ENCODE data around the gene GRB10.
"Not testable (repeated sequence)": the region's sequence is repeated elsewhere in the genome, so short reads cannot be mapped to it uniquely, and the experiment has no call there.

GRB10 gene

GRCh38 chr7:50564640-50565558 is 217.8 kb downstream of the GRB10 start, which contains the start of gene DDC:
DDC (minus strand) TSS chr7:50565405; CDS start chr7:50544085, 21,320 bp downstream.
- DNase-seq, result no peak

GRCh38 chr7:50564171-50564570 is 218.5 kb downstream of the GRB10 start:
- no peak for DNase-seq

- no peak for DNase-seq
These were observed 220.6 kb downstream of the GRB10 start for GRCh38 chr7:50562136-50562535.

DNA sequence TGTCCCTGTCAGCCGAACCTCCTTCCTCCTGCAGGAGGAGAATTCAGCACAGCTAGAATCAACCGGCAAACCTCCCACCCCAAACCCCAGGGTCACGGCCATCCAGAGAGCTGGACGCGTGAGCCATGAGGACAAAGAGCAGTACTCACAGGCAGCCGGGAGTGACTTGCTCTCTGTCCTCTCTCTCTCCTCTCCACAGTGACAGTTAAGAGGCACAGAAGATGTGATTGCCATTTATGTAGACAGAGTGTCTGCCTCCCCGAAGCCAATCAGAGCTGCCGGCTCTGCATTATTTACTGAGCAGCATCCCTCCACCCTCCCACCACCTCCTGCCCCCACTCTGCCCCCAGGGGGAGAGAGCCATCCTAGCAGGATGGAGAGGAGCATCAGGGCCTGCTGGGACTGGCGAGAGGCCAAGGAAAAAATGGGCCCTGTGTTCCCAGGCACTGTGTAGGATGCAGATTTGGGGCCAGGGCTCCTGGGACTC is 221.8 kb downstream of the GRB10 start:
- no peak for DNase-seq

GRCh38 chr7:50559881-50560280 is 222.8 kb downstream of the GRB10 start:
- no peak for DNase-seq

DNA sequence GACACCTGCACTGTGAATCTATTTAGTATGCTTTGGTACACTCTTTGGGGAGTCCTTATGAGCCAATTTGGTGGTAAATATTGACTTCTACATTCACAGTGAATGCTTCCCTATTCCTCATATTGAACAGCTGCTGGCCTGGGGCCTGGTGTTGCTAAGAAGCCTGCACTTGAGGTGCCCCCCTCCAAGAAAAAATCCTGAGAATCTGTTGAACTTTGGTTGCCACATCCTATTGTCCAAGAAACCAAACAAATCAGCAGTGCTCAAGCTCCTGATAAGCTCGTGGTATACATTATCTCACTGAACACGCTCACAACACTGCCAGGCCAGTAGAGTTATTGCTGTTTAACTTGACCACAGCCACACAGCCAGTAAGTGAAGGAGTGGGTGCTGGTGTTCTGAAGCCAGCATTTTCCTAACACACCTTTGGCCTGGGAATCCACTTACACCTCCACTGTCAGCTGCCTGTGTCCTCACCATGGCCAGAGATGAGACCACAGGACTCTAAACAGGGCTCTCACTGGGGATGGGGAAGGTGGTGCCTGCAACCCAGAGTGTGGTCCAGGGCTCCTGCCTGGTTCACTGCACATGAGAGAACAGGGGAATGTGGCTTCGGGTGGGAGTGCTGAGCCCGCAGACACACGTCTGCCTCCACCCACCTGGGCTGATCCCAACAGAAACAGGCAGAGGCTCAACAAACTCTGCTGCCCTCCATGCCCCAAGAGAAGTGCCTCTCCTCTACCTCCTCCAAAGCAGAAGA is 224.2 kb downstream of the GRB10 start:
- DNase-seq, result no peak

DNA sequence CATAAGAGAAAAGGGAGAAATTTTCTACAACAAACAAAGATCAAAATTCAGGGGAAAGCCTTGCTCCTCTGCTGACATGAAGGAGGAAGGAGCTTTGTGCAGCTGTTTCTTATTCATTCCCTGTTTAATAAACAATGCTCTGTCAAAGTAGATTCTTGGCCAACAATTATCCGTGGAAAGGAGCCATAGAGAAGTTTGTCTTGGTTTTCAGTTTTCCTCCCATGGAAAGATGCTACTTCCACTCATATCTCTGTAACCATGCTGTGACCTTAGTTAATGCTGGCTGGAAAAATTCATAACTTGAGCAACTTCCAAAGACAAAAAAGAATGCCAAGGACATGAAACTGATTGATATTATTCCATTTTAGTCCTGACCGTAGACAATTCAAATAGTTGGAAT is 225.6 kb downstream of the GRB10 start:
- no peak for DNase-seq

- no peak for DNase-seq
These were observed 226.3 kb downstream of the GRB10 start for GRCh38 chr7:50556247-50556991.

- no peak for DNase-seq
These were observed 227.0 kb downstream of the GRB10 start for GRCh38 chr7:50555594-50556140.

DNA sequence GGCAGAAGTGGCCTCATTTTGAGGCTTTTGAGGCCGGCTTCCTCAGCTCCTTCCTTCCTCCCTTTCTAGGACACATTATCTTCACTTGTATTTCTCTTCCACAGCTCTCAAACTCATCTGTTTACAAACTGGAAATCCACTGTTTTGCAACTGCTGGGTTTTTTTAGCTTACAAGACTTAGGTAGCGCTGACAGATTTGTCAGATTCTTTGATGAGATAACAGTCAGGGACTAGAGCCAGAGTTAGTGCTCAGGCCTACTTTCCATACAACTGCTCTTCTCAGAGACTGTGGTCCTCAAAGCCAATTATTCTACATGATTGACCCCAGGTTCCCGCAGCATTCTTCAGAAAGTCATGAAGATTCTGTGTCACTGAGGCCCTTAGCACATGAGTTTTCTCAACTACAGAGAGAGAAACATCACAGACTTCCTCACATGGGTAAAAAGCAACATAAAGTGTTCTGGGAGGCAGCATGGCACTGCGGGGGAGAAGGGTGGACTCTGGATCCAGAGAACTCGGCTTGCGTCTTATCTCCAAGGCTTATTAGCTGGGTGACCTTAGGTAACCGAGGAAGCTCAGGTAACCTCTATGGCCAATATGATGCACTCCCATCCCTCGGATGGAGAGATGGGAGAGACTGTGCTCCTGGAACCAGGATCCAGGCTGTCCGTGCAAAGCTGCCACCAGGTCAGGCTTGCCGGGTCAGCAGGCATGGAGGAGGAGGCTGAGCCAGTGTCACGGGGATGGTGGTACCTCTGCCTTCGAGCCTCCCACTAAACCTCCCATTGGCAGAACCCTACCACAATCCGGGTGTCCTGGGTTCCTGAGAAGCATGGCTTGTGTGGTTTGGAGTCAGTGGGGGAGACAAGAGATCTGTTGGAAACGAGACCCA is 228.0 kb downstream of the GRB10 start:
- DNase-seq, result no peak

DNA sequence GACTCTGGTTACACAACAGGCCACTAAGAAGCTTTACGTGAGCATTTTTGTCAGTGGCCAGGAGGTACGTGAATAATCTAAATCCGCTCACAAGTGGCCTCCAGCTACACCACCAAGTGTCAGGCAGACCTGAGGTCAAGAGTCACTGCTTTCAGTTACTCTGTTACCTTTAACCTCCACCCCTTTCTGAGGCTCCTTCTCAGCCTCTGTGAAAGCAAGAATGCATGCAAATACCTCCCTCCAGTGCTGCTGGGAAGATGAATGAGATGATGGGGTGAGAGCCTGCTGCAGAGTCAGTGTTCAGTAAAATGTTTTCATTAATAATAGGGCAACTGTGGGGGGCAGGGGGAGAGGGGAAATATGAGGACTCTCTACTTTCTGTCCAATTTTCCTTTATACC is 228.7 kb downstream of the GRB10 start:
- DNase-seq, result no peak

DNA sequence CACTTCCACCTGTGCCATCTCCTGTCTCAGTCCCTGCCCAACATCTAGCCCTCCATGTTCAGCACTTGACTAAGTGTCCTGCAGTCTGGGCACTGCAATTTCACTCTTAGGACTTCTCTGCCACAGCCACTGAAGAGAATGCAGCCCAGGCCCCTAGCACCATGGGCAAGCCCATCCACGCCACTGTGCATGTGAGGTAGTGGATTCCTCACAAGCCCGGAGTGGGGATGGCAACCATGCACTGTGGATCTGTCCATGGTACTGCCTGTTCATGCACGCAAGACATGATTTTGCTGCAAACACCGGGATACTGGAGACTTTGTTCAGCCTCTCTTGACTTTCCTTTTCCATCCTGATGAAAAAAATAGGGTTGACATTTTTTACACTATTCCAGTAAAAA is 229.8 kb downstream of the GRB10 start:
- no peak for DNase-seq

DNA sequence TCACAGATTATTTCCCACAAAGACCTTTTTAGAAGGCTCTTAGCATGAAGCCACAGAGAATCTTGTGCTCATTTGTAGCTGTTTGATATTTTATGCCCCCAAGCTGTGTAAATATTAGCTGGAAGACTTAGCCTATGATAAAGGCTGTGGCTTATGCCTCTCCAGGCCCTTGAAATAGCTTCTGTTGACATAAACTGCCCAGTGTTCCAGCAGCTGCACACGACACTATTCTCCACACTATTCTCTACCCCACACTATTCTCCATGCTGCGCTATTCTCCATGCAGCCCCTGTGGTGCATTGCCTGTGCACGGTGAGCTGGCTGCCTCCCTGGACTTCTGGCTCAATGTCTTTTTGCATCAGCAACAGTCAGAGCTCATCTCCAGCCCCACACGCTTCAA is 230.6 kb downstream of the GRB10 start:
- DNase-seq, result no peak

- not testable (repeated sequence) for DNase-seq
These were observed 237.1 kb downstream of the GRB10 start for GRCh38 chr7:50545613-50546012.

GRCh38 chr7:50544992-50545391 is 237.7 kb downstream of the GRB10 start:
- no peak for DNase-seq

- no peak for DNase-seq
These were observed 238.8 kb downstream of the GRB10 start for GRCh38 chr7:50543776-50544442.

- no peak for DNase-seq
These were observed 240.6 kb downstream of the GRB10 start for GRCh38 chr7:50542132-50542531.

DNA sequence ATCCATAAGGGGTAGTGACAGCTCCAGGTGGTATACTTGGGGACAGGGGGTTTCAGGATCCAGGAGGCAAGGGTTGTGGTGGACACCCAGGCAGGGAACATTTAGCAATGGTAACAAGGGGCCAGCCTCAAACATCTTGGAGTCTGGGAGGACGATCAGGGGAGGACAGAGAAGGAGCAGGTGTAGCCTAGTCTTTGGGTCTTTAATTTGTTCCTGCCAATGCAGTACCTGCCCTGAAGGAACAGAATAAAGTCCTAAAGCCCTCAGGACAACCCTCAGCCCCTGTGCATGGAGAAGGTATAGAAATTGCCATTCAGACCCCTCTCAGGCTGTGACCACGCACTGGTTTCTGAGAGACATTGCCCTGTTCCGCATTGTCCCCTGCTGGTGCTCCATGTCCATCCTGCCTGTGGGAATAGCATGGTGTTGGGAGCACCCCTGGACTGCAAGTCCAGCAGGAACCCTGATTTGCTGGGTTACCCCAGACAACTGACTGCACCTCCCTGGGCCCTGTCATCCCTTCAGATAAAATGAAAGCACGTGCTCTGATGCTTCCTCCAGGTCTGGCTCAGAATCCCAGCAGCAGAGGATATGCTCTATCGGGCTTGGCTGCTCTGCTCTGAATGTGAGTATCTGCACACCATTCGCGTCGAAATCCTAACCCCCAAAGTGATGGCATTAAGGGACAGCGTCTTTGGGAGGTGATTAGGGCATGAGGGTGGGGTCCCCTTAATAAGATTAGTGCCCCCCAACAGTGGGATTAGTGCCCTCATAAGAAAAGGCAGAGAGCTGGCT is 241.7 kb downstream of the GRB10 start:
- no peak for DNase-seq
